HFF-Myc (cell line): ENCODE data around the gene ANTXRL.

Experiments used
- DNase-seq: peaks from one replicate; pipeline ENCODE4 v3.0.0-alpha.2; 2011; ENCODE audit warnings: low read depth; ENCODE audit errors: extremely low read depth
- H3K4me3 ChIP-seq: replicated peaks from 2 replicates; pipeline ENCODE4 v1.5.1; 2011; ENCODE audit warnings: low read depth, mild to moderate bottlenecking, control low read depth, low read length
- TF ChIP-seq, protein P1 (sequence below): IDR thresholded peaks from 2 replicates; pipeline ENCODE4 v1.5.1; 2012; ENCODE audit warnings: mild to moderate bottlenecking, low read depth, low read length, control low read depth; ENCODE audit errors: missing control alignments

Gene ANTXRL

GRCh38 chr10:46318799-46319198 lies 32.0 kb downstream of the ANTXRL start:
- DNase-seq, result no peak
- TF ChIP-seq, protein P1, sequence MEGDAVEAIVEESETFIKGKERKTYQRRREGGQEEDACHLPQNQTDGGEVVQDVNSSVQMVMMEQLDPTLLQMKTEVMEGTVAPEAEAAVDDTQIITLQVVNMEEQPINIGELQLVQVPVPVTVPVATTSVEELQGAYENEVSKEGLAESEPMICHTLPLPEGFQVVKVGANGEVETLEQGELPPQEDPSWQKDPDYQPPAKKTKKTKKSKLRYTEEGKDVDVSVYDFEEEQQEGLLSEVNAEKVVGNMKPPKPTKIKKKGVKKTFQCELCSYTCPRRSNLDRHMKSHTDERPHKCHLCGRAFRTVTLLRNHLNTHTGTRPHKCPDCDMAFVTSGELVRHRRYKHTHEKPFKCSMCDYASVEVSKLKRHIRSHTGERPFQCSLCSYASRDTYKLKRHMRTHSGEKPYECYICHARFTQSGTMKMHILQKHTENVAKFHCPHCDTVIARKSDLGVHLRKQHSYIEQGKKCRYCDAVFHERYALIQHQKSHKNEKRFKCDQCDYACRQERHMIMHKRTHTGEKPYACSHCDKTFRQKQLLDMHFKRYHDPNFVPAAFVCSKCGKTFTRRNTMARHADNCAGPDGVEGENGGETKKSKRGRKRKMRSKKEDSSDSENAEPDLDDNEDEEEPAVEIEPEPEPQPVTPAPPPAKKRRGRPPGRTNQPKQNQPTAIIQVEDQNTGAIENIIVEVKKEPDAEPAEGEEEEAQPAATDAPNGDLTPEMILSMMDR, result no peak
- H3K4me3 ChIP-seq, result no peak overlapping the region

- no peak for DNase-seq
- H3K4me3 ChIP-seq, result no peak overlapping the region
- TF ChIP-seq, protein P1, result no peak
These were observed 32.6 kb downstream of the ANTXRL start for GRCh38 chr10:46319389-46319788.

GRCh38 chr10:46321770-46322169 lies 35.0 kb downstream of the ANTXRL start:
- TF ChIP-seq, protein P1, result no peak
- no peak for DNase-seq
- no peak overlapping the region for H3K4me3 ChIP-seq

GRCh38 chr10:46323176-46323575 lies 36.4 kb downstream of the ANTXRL start:
- TF ChIP-seq, protein P1, result no peak
- H3K4me3 ChIP-seq, result no peak overlapping the region
- no peak for DNase-seq

DNA sequence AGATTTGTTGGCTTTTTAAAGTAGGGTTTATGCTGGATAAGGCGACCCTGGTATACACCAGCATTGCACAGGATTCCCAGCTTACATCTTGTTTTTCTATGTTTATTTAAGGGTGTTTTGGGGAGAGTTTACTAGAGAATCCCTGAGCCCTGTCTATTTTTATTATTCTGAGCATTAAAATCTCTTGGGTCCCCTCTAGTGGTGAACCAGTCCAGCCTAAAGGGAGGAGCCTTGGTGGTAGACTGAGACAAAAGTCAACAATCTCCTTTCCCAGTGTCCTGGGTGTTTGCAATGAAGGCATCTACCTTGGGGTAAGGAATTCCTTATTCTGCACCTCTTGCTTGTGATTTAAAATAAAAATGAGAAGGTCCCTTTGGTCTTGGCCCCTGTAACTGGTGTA lies 38.2 kb downstream of the ANTXRL start:
- TF ChIP-seq, protein P1, result peak; percentile 32
- no peak overlapping the region for H3K4me3 ChIP-seq
- no peak for DNase-seq

DNA sequence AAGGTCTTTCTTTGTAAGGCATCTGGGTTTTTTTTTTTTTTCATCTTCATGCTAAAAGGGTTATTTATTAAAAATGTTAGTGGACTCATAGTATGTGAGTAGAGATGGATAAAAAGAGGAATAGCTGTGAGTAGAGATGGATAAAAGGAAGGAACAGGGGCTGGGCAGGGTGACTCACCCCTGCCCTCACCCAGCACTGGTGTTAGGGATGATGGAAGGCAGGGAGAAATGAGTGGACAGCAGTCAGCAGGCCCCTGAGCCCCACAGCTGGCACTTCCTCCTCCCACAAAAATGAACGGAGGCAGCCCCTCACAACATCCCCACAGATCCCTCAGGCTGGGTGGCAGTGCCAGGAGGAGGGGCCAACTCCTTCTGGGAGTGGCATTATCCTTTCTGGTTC lies 39.3 kb downstream of the ANTXRL start:
- H3K4me3 ChIP-seq, result no peak overlapping the region
- TF ChIP-seq, protein P1, result no peak

GRCh38 chr10:46326971-46327370 lies 40.2 kb downstream of the ANTXRL start:
- no peak for DNase-seq
- H3K4me3 ChIP-seq, result no peak overlapping the region
- TF ChIP-seq, protein P1, result no peak

More for the DNA sequence above, 39.3 kb downstream of the ANTXRL start:
- no peak for DNase-seq
